Endodermal cell (in vitro differentiated cells): ENCODE data around the gene C18orf32. TPM values are rescaled to one million over a fixed set of nuclear protein-coding genes. Genes with fewer than 3 reads are reported as not detected.
"Not testable (repeated sequence)": the region's sequence is repeated elsewhere in the genome, so short reads cannot be mapped to it uniquely, and the experiment has no call there.

Experiments used
- DNase-seq: peaks from one replicate; pipeline ENCODE4 v3.0.0-alpha.2; 2017
- H3K27ac ChIP-seq: 2 replicates; pipeline ENCODE4 v1.5.1; 2013; ENCODE audit warnings: mild to moderate bottlenecking, low read depth, low read length, moderate library complexity
- H3K27me3 ChIP-seq: 2 replicates; pipeline ENCODE4 v1.6.1; 2013; ENCODE audit warnings: mild to moderate bottlenecking, low read length, moderate library complexity; ENCODE audit not compliant: insufficient read depth, control insufficient read depth, poor library complexity, severe bottlenecking
- H3K36me3 ChIP-seq: 2 replicates; pipeline ENCODE4 v1.7.0; 2013; ENCODE audit warnings: mild to moderate bottlenecking, low read length, moderate library complexity; ENCODE audit not compliant: control insufficient read depth, insufficient read depth
- H3K4me1 ChIP-seq: one replicate; pipeline ENCODE4 v1.7.0; 2013; ENCODE audit warnings: low read length; ENCODE audit not compliant: control insufficient read depth, insufficient read depth
- H3K4me3 ChIP-seq: 2 replicates; pipeline ENCODE4 v1.5.1; 2013; ENCODE audit warnings: mild to moderate bottlenecking, low read length, moderate library complexity
- H3K9ac ChIP-seq: 2 replicates; pipeline ENCODE4 v1.6.1; 2013; ENCODE audit warnings: mild to moderate bottlenecking, low read length, moderate library complexity; ENCODE audit not compliant: poor library complexity, severe bottlenecking; ENCODE audit errors: extremely low read depth
- H3K9me3 ChIP-seq: 2 replicates; pipeline ENCODE4 v1.6.1; 2013; ENCODE audit warnings: mild to moderate bottlenecking, low read length, moderate library complexity; ENCODE audit not compliant: control insufficient read depth
- H3K27ac Mint-ChIP-seq: 2 replicates; pipeline ENCODE4 v1.8.0; 2020; ENCODE audit warnings: mixed read lengths
- H3K27me3 Mint-ChIP-seq: 2 replicates; pipeline ENCODE4 v1.8.0; 2021; ENCODE audit warnings: mild to moderate bottlenecking, mixed read lengths; ENCODE audit not compliant: insufficient read depth
- H3K36me3 Mint-ChIP-seq: 2 replicates; pipeline ENCODE4 v1.8.0; 2020; ENCODE audit warnings: low read depth, mixed read lengths
- H3K4me1 Mint-ChIP-seq: 2 replicates; pipeline ENCODE4 v1.8.0; 2020; ENCODE audit warnings: mixed read lengths
- H3K4me3 Mint-ChIP-seq: 2 replicates; pipeline ENCODE4 v1.8.0; 2020; ENCODE audit warnings: mild to moderate bottlenecking, moderate library complexity, mixed read lengths
- H3K9me3 Mint-ChIP-seq: 2 replicates; pipeline ENCODE4 v1.8.0; 2020; ENCODE audit warnings: mild to moderate bottlenecking, mixed read lengths
- WGBS, 2 experiments: methylation state at CpG; one replicate each; pipeline versions ENCODE4 v1.1.5 to v1.1.7; 2013; ENCODE audit warnings: missing lambda C conversion rate in 2 of 2, mixed read lengths in 1 of 2; ENCODE audit not compliant: insufficient coverage in 1 of 2, insufficient read length in 1 of 2; 5-methylcytosine and 5-hydroxymethylcytosine counted together
- total RNA-seq, 2 donors: library from RNA; stranded (reverse); fragmentation: NEBNext Ultra II Directional in 1 of 2; extraction: Animal tissue kit (Norgen Biotek cat#: 25700) in 1 of 2; gene quantifications; 2 replicates in 1 of 2; 3 replicates in 1 of 2; pipeline ENCODE4 v1.2.1, GENCODE V29; 2021
- TF ChIP-seq, protein P1 (sequence below): fragments of 200-600 bp; sonication (generic); conservative IDR thresholded peaks from 2 replicates; pipeline ENCODE4 v1.5.0; 2021; ENCODE audit warnings: antibody characterized with exemption, mild to moderate bottlenecking

The C18orf32 gene
- total RNA-seq, 2 donors from 2014 or later = 31.4 to 32.9 TPM

DNA sequence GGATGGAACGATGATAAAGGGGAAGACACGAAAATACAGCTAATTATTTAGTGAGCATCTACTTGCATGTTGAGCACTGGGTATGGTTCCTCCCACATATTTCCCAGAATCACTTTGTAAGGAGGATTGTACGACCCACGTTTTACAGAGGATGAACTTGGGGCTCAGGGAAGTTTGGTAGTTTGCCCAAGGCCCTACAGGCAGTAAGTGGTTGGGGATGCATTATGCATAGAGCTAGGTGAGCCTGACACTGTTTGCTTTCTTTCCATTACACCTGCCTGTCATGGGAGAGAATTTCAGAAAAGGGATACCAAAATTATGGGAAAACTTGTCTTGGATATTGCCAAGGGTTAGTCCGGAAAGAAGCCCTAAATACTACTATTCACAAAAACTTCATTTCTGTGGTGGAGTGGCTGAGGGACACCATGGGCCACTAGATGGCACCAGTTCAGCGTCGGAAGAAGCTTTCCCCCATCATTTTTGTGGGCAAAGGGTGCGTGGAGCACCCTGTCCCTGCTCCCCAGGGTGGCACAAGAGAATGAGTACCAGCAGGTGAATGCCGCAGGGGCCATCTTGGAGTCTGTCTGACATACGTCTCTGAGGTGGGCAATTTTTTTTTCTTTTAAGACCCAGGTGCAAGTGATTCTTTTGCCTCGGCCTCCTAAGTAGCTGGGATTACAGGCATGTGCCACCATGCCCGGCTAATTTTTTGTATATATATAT lies 23.5 kb upstream of the C18orf32 start:
- DNase-seq = peak; percentile 84
- Mint-ChIP-seq H3K27ac (no peak overlapping the region), H3K27me3 (no peaks in the 10 kb centered on the region), H3K36me3 (no peaks in the 10 kb centered on the region), H3K4me3 (no peak overlapping the region), H3K9me3 (no peaks in the 10 kb centered on the region), H3K4me1 (peaks cover 12% of the 10 kb centered on the region)
- TF ChIP-seq, protein P1, sequence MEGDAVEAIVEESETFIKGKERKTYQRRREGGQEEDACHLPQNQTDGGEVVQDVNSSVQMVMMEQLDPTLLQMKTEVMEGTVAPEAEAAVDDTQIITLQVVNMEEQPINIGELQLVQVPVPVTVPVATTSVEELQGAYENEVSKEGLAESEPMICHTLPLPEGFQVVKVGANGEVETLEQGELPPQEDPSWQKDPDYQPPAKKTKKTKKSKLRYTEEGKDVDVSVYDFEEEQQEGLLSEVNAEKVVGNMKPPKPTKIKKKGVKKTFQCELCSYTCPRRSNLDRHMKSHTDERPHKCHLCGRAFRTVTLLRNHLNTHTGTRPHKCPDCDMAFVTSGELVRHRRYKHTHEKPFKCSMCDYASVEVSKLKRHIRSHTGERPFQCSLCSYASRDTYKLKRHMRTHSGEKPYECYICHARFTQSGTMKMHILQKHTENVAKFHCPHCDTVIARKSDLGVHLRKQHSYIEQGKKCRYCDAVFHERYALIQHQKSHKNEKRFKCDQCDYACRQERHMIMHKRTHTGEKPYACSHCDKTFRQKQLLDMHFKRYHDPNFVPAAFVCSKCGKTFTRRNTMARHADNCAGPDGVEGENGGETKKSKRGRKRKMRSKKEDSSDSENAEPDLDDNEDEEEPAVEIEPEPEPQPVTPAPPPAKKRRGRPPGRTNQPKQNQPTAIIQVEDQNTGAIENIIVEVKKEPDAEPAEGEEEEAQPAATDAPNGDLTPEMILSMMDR = peak; percentile 95
- Histone ChIP-seq H3K27me3 (no peaks in the 10 kb centered on the region), H3K9ac (no peak overlapping the region), H3K9me3 (no peaks in the 10 kb centered on the region), H3K27ac (no peak overlapping the region), H3K4me3 (no peak overlapping the region), H3K36me3 (no peaks in the 10 kb centered on the region), H3K4me1 (no peaks in the 10 kb centered on the region)
- WGBS, 2 experiments = 51 to 53% methylated on average over 6 to 11 of the region's 12 CpGs

DNA sequence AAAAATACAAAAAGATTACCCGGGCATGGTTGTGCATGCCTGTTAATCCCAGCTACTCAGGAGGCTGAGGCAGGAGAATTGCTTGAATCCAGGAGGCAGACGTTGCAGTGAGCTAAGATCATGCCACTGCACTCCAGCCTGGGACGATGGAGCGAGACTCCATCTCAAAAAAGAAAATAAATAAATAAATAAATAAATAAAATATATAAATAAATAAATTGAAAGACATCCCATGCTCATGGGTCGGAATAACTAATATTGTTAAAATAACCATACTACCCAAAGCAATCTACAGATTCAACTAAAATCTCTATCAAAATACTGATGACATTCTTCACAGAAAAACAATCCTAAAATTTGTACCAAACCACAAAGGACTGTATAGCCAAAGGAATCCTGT lies 19.4 kb upstream of the C18orf32 start:
- not testable (repeated sequence) for H3K9ac ChIP-seq, H3K4me1 ChIP-seq, H3K27ac ChIP-seq, H3K27me3 Mint-ChIP-seq, H3K36me3 Mint-ChIP-seq, H3K9me3 Mint-ChIP-seq, H3K4me3 Mint-ChIP-seq, H3K27ac Mint-ChIP-seq, H3K9me3 ChIP-seq, H3K4me3 ChIP-seq, DNase-seq, H3K27me3 ChIP-seq, H3K36me3 ChIP-seq
- WGBS, 2 experiments = 95 to 96% methylated on average over 3 of the region's 5 CpGs
- peaks cover 12% of the 10 kb centered on the region for H3K4me1 Mint-ChIP-seq

DNA sequence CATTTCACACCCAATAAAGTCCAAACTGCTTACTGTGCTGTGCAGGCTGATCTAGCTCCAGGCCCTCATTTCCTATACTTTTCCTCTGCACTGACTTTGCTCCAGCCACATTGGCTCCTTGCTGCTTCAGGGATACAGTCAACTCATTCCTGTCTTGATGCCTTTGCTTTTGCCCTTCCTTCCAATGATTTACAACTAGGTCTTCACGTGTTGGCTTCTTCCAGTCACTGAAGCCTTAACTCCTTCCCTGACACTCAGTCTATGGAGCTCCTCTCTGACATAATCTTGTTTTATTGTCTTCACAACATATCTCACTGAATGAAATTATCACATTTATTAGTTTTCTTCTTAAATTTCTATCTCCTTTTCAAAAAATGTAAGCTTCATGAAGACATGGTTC lies 16.9 kb upstream of the C18orf32 start:
- no peak overlapping the region for H3K4me3 ChIP-seq
- H3K4me1 ChIP-seq = no peaks in the 10 kb centered on the region
- H3K27ac ChIP-seq = no peak overlapping the region
- DNase-seq = no peak
- H3K4me1 Mint-ChIP-seq = peaks cover 15% of the 10 kb centered on the region
- H3K9ac ChIP-seq = no peak overlapping the region
- H3K4me3 Mint-ChIP-seq = no peak overlapping the region
- H3K27me3 Mint-ChIP-seq = no peaks in the 10 kb centered on the region
- no peaks in the 10 kb centered on the region for H3K36me3 Mint-ChIP-seq
- H3K36me3 ChIP-seq = no peaks in the 10 kb centered on the region
- no peaks in the 10 kb centered on the region for H3K27me3 ChIP-seq
- H3K27ac Mint-ChIP-seq = no peak overlapping the region
- TF ChIP-seq, protein P1 = no peak
- H3K9me3 ChIP-seq = no peaks in the 10 kb centered on the region
- H3K9me3 Mint-ChIP-seq = no peaks in the 10 kb centered on the region
- whole genome bisulfite sequencing, 2 experiments = 62 to 64% methylated on average over 1 of the region's 1 CpG
